Fibroblast of skin of left quadriceps (primary cell): ENCODE data around the gene MSL3B.

Experiments
- DNase-seq, 2 experiments: peaks; one replicate each; pipeline ENCODE4 v3.0.0-alpha.2; 2013; ENCODE audit warnings: low read depth in 2 of 2

The MSL3B gene

GRCh38 chr2:233853353-233853752 is 14.8 kb downstream of the MSL3B start:
- DNase-seq, result no peak

- no peak for DNase-seq
These were observed 16.1 kb downstream of the MSL3B start for GRCh38 chr2:233852056-233852455.

DNA sequence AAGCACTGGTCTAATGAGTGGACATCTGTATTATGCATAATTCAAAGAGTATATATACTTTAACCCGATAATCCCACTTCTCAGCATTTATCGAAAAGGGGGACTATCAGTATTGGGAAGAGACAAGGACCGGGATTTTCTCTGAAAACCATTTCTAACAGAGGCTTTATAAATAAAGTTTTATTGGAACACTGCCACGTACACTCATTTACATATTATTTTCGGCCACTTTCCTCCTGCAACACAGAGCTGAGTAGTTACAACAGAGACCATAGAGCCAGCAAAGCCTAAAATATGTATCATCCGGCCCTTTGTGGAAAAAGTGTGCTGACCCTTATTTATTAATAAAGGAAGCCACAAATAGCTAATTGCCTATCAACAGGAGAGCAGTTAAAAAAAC is 17.0 kb downstream of the MSL3B start:
- no peak for DNase-seq

GRCh38 chr2:233850745-233851144 is 17.4 kb downstream of the MSL3B start:
- no peak for DNase-seq

- DNase-seq, result no peak
These were observed 18.4 kb downstream of the MSL3B start for GRCh38 chr2:233849607-233850271.

GRCh38 chr2:233848276-233848675 is 19.9 kb downstream of the MSL3B start:
- no peak for DNase-seq

DNA sequence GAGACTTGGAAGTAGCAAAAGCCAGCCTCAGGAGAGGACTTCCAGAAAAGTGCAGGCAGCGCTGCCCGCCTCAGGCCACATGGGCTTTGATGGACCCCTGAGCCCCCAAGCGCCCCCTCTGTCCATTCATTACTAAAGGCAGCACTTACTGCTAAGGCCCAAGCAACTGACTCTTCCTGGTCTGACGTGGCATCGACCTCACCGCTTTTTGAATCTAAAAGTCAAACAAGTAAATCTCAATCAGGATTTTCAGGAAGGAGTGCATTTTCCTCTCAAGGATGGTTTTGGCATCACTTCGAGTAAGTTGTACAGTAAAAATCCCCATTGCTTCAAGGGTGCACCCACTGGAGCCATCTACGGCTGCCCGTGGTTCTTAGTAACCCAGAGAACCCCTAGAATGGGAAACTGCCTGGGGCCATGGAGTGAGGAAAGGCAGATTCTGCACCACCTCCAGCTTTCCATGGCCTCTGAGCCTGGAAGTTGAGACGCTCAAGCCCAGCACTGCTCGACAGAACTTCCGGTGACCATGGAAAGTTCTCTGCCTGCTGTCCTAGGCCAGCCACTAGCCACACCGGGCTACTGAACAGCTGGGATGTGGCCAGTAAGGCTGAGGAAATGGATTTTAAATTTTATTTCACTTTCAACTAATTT is 20.8 kb downstream of the MSL3B start:
- DNase-seq, result no peak

- no peak for DNase-seq
These were observed 21.6 kb downstream of the MSL3B start for GRCh38 chr2:233846387-233847247.

DNA sequence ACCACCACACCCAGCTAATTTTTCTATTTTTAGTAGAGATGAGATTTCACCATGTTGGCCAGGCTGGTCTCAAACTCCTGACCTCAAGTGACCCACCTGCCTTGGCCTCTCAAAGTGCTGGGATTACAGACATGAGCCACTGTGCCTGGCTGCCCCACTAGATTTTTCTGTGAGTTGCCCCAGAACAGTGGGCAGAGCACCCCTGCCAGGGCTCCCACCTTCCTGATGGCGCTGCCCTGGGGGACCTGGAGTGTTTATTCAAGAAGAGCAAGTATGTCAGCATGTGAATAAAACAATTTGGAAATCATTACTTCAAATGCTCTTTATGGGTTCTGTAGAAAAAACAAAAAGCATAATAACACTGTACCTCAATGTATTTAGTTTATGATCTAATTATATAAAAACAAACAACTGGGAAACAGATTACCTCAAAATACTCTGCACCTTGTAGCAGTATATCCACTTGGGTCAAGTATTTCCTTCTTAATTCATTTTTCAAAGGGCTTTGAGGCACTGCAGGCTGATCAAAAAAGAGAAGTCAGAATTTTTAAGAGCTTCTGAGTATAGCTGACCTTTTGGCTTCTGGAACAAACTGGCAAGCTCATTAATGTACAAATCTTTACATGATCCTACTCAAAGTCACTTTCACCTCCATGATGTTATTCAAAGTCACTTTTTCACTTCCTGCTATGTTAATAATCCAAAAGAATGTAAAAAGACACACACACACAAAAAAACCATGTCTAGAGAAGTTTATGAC is 22.7 kb downstream of the MSL3B start:
- no peak for DNase-seq

GRCh38 chr2:233844836-233845235 is 23.4 kb downstream of the MSL3B start:
- no peak for DNase-seq

DNA sequence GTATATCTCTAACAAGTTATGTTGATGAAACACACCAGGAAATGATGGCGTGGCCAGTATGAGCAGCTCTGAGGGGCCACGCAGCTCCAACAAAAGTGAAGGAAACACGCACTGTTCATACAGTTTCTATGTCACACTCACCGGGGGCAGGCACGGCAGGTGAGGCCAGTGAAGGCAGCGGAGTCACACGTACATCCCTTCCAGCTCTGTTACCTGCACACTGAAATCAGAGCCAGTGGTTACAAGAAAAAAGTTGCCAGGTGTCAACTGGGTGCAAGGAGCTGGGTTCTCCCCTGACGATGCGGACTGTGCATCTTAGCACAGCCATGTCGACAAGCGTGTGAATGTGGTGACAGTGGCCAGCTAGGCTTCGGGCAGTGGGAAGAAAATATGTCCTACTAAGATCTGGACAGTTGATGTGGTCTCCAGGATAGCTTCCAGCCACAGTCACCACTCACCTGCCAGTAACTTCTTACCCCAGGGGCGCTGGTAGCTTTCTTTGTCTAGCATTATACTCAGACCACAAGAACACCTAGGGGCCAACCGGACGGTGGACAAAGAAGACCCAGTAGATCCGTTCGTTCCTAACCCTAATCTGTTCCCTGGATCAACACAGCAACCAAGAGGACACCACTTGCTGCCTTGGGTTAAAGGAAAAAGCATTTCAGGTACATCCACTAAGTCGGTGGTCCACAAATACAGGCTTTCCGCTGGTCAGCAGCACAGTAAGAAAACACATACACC is 23.9 kb downstream of the MSL3B start:
- DNase-seq, result no peak

DNA sequence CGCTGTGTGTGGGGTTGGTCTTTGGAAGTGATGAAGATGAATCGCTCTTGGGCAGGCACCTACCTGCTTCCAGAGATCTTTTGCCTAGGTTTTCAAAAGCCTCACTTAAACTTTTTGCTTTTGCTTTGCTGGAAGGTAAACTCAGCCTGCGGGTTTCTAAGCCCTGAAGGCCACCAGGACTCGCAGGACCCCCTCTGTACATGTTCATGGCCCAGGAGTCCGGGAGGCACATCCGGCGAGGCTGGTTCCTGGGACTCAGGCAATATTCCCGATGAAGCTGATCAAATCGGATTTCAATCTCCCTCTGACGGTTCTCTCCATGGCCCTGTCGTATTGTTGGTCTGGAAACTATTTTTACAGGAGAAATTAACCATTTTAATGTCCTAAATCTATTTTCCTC is 27.0 kb downstream of the MSL3B start:
- DNase-seq, result no peak

DNA sequence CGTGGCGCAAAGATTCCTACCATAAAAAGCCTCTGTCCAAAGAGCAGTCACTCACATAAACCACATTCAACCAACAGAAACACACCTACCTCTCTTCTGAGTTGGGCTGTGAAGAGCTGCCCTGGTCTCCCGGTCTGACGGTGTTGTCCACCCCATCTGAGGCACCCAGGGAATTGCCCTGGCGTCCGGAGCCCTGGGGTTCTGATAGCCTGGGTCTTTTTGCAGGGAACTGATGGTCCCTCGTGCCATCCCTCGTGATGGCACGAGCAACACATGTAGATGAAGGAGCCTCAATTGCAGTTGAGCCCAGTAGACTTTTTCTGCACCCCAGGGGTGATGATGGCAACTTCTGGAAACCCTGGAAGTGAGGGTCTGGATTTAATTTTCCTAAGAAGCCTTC is 27.7 kb downstream of the MSL3B start:
- DNase-seq, result no peak

DNA sequence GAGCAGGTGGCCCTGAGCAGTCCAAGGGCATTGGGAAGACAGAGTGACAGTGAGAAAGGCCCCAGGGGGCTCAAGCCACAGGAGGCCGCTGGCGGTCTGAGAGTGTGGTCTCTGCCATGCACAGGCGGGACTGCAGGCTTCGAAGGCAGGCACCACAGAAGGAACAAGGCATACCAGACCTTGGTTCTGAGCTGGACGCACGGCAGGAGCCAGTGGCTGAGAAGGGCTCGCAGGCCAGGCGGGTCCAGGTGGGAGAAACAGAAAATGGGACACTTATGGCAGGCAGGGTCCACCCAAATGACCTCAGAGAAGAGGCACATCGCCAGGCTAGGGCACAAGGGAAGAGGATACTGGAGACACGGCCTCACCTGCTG is 28.8 kb downstream of the MSL3B start:
- DNase-seq, result no peak

- no peak for DNase-seq
These were observed 29.3 kb downstream of the MSL3B start for GRCh38 chr2:233838726-233839446.

GRCh38 chr2:233838251-233838650 is 29.9 kb downstream of the MSL3B start:
- no peak for DNase-seq

DNA sequence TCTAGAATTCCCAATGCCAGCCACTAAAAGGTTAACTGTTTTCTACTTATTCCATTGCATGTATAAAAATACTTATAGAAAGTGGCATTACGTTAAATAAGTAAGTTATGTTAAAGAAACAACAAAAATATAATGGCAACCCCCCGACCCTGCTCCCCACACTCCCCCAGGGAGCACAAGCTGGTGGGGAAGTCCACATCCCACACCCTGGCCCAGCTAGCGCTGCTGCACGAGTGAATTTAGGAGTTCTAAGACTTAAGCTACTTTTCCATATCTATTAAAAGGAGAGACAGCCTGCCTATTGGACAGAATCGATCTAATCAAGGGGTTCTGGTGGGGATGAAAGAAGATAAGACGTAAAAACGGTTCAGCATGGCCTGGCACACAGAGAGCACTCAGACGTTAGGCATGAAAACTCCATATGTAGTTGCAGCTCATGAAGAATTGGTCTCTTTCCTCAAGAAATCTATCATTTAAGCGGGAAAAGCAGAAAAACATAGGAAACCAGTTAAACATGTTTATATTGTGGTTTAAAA is 30.4 kb downstream of the MSL3B start:
- DNase-seq, result no peak

- DNase-seq, result no peak
These were observed 31.8 kb downstream of the MSL3B start for GRCh38 chr2:233836359-233836758.

DNA sequence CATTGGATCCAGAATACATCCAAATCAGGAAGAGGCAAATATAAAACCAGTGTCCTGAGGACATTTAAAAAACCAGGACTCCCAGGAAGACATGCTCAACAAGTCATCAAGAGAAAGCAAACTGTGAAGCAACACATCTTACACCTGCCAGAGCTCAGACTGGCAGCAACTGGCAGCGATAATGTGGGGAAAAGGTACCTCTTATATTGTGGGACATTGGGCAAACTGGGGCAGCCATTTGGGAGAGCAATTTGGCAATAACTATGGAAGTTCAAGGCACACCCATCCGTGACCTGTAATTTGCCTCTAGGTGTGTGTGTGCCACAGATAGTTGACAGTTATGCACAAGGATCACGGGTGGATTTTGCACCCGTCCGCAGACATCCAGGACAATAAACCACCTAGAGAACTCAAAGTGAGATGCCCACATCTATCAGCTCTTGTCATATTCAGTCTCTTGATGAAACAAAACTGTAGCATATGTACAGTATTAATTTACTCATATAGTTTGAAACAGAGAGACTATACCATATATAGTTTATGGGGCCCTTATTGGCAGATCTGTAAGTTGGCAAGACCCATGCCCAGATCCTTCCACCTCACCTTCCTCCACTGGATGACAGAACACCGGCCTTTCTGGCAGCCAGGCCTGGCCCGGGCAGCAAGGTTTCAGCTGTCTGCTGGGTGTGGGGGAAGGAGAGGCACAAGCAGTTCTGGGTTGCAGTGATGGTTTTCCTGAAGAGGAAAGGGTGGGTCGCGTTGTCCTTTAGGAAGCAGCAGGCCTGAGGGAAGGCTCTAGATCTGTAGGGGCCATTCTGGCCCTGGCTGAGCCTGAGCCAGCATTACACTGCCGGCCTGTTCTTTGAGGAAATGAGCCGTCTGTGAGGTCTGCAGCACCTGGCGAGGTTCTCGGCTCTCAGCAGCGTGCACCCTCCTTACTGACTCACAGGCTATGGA is 32.7 kb downstream of the MSL3B start:
- DNase-seq, result no peak
